GM18951 (cell line): Measurements from ENCODE around the gene CXCL11.

ENCODE experiments used
- POLR2A ChIP-seq: IDR thresholded peaks from 4 replicates; pipeline ENCODE4 v1.6.1; 2011; ENCODE audit warnings: mild to moderate bottlenecking; ENCODE audit not compliant: insufficient read length, insufficient read depth; ENCODE audit errors: extremely low read depth
- in situ Hi-C: fragments of 300-500 bp; cut with MboI; formaldehyde crosslinking; loops from one replicate; pipeline ENCODE4 v1.12.0; 2022; ENCODE audit warnings: low sequenced_read_pairs, mixed read lengths, inconsistent platforms; ENCODE audit not compliant: unreplicated experiment

The CXCL11 gene

GRCh38 chr4:76035799-76036380 lies at the start of gene CXCL11:
TSS of gene CXCL11 (minus strand) at chr4:76036070. CDS start at chr4:76035987, 83 bp downstream.
- TF ChIP-seq POLR2A = no peak
- in situ Hi-C loops = no loop called here

GRCh38 chr4:76084542-76084941 lies 48.7 kb upstream of the CXCL11 start:
- TF ChIP-seq POLR2A = no peak
- in situ Hi-C loops = loop anchor here (10.0 kb wide), 1 partner anchor 180 kb away; the partner anchor contains the start of gene PPEF2

- in situ Hi-C loops = loop anchor here (10.0 kb wide), 1 partner anchor 179 kb away; the partner anchor contains the start of gene PPEF2
- no peak for TF ChIP-seq POLR2A
Observed at GRCh38 chr4:76083386-76083988, 47.6 kb upstream of the CXCL11 start.

- TF ChIP-seq POLR2A = no peak
- in situ Hi-C loops = no loop called here
Observed at GRCh38 chr4:76078033-76078613, 42.3 kb upstream of the CXCL11 start.

GRCh38 chr4:76074993-76075600 lies 39.2 kb upstream of the CXCL11 start:
- in situ Hi-C loops = no loop called here
- TF ChIP-seq POLR2A = no peak

- in situ Hi-C loops = no loop called here
- TF ChIP-seq POLR2A = no peak
Observed at GRCh38 chr4:76074468-76074867, 38.6 kb upstream of the CXCL11 start, which contains the start of gene ART3. TSS of gene ART3 (plus strand) at chr4:76074709. CDS start at chr4:76075890, 1,181 bp downstream.

- no peak for TF ChIP-seq POLR2A
- in situ Hi-C loops = no loop called here
Observed at GRCh38 chr4:76072760-76073159, 36.9 kb upstream of the CXCL11 start.

- in situ Hi-C loops = loop anchor here (5.0 kb wide), 1 partner anchor 65 kb away; no protein-coding TSS in a partner anchor
Observed at GRCh38 chr4:76067652-76068286, 31.9 kb upstream of the CXCL11 start.

GRCh38 chr4:76066546-76066945 lies 30.7 kb upstream of the CXCL11 start:
- no peak for TF ChIP-seq POLR2A
- in situ Hi-C loops = loop anchor here (5.0 kb wide), 1 partner anchor 64 kb away; no protein-coding TSS in a partner anchor

More at GRCh38 chr4:76067652-76068286, 31.9 kb upstream of the CXCL11 start:
- TF ChIP-seq POLR2A = no peak

- in situ Hi-C loops = no loop called here
- no peak for TF ChIP-seq POLR2A
Observed at GRCh38 chr4:76061982-76062381, 26.1 kb upstream of the CXCL11 start.

- no peak for TF ChIP-seq POLR2A
- in situ Hi-C loops = no loop called here
Observed at GRCh38 chr4:76061421-76061820, 25.6 kb upstream of the CXCL11 start.

GRCh38 chr4:76060506-76060905 lies 24.6 kb upstream of the CXCL11 start:
- in situ Hi-C loops = no loop called here
- no peak for TF ChIP-seq POLR2A

- in situ Hi-C loops = no loop called here
- TF ChIP-seq POLR2A = no peak
Observed at GRCh38 chr4:76059750-76060149, 23.9 kb upstream of the CXCL11 start.
